ENCODE measurements around the gene TMEM138. TPM values are rescaled to one million over a fixed set of nuclear protein-coding genes. Genes with fewer than 3 reads are reported as not detected.

The TMEM138 gene
- total RNA-seq, 1 donor from 2014 or later: 38.8 TPM

GRCh38 chr11:61345170-61345610, 17.0 kb upstream of the TMEM138 start:
- DNase-seq (ENCODE audit: low read depth): no peak
- Histone ChIP-seq H3K4me3 (ENCODE audit: low read depth, low read length) (no peak overlapping the region), H3K36me3 (ENCODE audit: control insufficient read depth, insufficient read depth, low read length) (no peaks in the 10 kb centered on the region), H3K27me3 (ENCODE audit: control insufficient read depth, insufficient read depth, low read length) (no peaks in the 10 kb centered on the region)
- no peak for TF ChIP-seq CTCF (IDR thresholded peaks at IDR 0.05; ENCODE audit: insufficient read depth, low read length, poor library complexity, severe bottlenecking)

- Histone ChIP-seq H3K4me3 (ENCODE audit: low read depth, low read length) (no peak overlapping the region), H3K36me3 (ENCODE audit: control insufficient read depth, insufficient read depth, low read length) (peaks cover 2% of the 10 kb centered on the region), H3K27me3 (ENCODE audit: control insufficient read depth, insufficient read depth, low read length) (no peaks in the 10 kb centered on the region)
- no peak for TF ChIP-seq CTCF (IDR thresholded peaks at IDR 0.05; ENCODE audit: insufficient read depth, low read length, poor library complexity, severe bottlenecking)
- no peak for DNase-seq (ENCODE audit: low read depth)
These were observed 16.0 kb upstream of the TMEM138 start for GRCh38 chr11:61345954-61346843.

GRCh38 chr11:61347916-61348461, 14.2 kb upstream of the TMEM138 start:
- DNase-seq (ENCODE audit: low read depth): no peak

GRCh38 chr11:61349189-61349751, 12.9 kb upstream of the TMEM138 start:
- Histone ChIP-seq H3K27me3 (ENCODE audit: control insufficient read depth, insufficient read depth, low read length) (no peaks in the 10 kb centered on the region), H3K36me3 (ENCODE audit: control insufficient read depth, insufficient read depth, low read length) (peaks cover 3% of the 10 kb centered on the region), H3K4me3 (ENCODE audit: low read depth, low read length) (no peak overlapping the region)
- DNase-seq (ENCODE audit: low read depth): no peak
- TF ChIP-seq CTCF (IDR thresholded peaks at IDR 0.05; ENCODE audit: insufficient read depth, low read length, poor library complexity, severe bottlenecking): no peak

More at GRCh38 chr11:61347916-61348461, 14.2 kb upstream of the TMEM138 start:
- peaks cover 2% of the 10 kb centered on the region for H3K36me3 ChIP-seq (ENCODE audit: control insufficient read depth, insufficient read depth, low read length)
- no peak for TF ChIP-seq CTCF (IDR thresholded peaks at IDR 0.05; ENCODE audit: insufficient read depth, low read length, poor library complexity, severe bottlenecking)
- H3K4me3 ChIP-seq (ENCODE audit: low read depth, low read length): no peak overlapping the region
- H3K27me3 ChIP-seq (ENCODE audit: control insufficient read depth, insufficient read depth, low read length): no peaks in the 10 kb centered on the region

GRCh38 chr11:61349916-61350315, 12.3 kb upstream of the TMEM138 start:
- Histone ChIP-seq H3K27me3 (ENCODE audit: control insufficient read depth, insufficient read depth, low read length) (no peaks in the 10 kb centered on the region), H3K4me3 (ENCODE audit: low read depth, low read length) (no peak overlapping the region), H3K36me3 (ENCODE audit: control insufficient read depth, insufficient read depth, low read length) (peaks cover 3% of the 10 kb centered on the region)
- DNase-seq (ENCODE audit: low read depth): no peak
- TF ChIP-seq CTCF (IDR thresholded peaks at IDR 0.05; ENCODE audit: insufficient read depth, low read length, poor library complexity, severe bottlenecking): no peak
